Measurements from ENCODE around the gene CRB2. TPM values are rescaled to one million over a fixed set of nuclear protein-coding genes. Genes with fewer than 3 reads are reported as not detected.

CRB2 gene
- total RNA-seq: 1 to 10 TPM in 2 of 3 donors, under 1 TPM in 1; 0.47 to 3.7 (median 1.1) TPM
- long read RNA-seq, donor 1, partial matches to known transcripts: 0 of 3 reads
- long read RNA-seq, donor 1, other reads (novel, unspliced or antisense): 3 of 3 reads
- long read RNA-seq, donor 2, partial matches to known transcripts: 0 of 4 reads
- long read RNA-seq, donor 2, other reads (novel, unspliced or antisense): 4 of 4 reads

GRCh38 chr9:123355761-123356431, at the start of gene CRB2:
CRB2 (plus strand) TSS chr9:123356197; CDS start chr9:123356261, 64 bp downstream.
- no peak for ATAC-seq
- Histone ChIP-seq H3K4me3 (no peak within 1 kb of the TSS), H3K36me3 (ENCODE audit: low read depth) (no peaks in the 10 kb centered on the region), H3K4me1 (ENCODE audit: low read depth) (peaks cover 16% of the 10 kb centered on the region), H3K9me3 (no peaks in the 10 kb centered on the region)
- peak in 1 of 3 donors; percentile 26 for DNase-seq
- TF ChIP-seq, protein P1, sequence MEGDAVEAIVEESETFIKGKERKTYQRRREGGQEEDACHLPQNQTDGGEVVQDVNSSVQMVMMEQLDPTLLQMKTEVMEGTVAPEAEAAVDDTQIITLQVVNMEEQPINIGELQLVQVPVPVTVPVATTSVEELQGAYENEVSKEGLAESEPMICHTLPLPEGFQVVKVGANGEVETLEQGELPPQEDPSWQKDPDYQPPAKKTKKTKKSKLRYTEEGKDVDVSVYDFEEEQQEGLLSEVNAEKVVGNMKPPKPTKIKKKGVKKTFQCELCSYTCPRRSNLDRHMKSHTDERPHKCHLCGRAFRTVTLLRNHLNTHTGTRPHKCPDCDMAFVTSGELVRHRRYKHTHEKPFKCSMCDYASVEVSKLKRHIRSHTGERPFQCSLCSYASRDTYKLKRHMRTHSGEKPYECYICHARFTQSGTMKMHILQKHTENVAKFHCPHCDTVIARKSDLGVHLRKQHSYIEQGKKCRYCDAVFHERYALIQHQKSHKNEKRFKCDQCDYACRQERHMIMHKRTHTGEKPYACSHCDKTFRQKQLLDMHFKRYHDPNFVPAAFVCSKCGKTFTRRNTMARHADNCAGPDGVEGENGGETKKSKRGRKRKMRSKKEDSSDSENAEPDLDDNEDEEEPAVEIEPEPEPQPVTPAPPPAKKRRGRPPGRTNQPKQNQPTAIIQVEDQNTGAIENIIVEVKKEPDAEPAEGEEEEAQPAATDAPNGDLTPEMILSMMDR (IDR thresholded peaks at IDR 0.05): no peak
- intact Hi-C loops (cut with DNase I, micrococcal nuclease): no loop called here

DNA sequence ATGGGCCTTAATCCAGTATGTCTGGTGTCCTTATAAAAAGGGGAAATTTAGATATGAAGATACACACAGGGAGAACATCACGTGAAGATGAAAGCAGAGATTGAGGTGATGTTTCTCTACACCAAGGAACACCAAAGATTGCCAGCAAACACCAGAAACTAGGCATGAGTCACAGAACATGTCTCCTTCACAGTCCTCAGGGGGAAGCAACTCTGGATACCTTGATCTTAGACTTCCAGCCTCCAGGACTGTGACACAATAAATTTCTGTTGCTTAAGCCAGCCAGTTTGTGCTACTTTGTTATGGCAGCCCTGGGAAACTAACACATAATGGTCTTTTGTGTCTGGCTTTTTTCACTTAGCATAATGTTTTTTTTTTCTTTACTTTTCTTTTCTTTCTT, 46.4 kb upstream of the CRB2 start:
- no peak for DNase-seq
- H3K36me3 ChIP-seq (ENCODE audit: low read depth): no peaks in the 10 kb centered on the region
- TF ChIP-seq, protein P1 (IDR thresholded peaks at IDR 0.05): no peak
- H3K4me1 ChIP-seq (ENCODE audit: low read depth): no peaks in the 10 kb centered on the region
- H3K9me3 ChIP-seq: no peaks in the 10 kb centered on the region
- ATAC-seq: no peak
- no peak overlapping the region for H3K4me3 ChIP-seq
- intact Hi-C loops (cut with DNase I, micrococcal nuclease): no loop called here

GRCh38 chr9:123310551-123311249, 45.3 kb upstream of the CRB2 start:
- no peaks in the 10 kb centered on the region for H3K9me3 ChIP-seq
- H3K4me1 ChIP-seq (ENCODE audit: low read depth): no peaks in the 10 kb centered on the region
- ATAC-seq (no peak), DNase-seq (no peak)
- TF ChIP-seq, protein P1 (IDR thresholded peaks at IDR 0.05): no peak
- no peaks in the 10 kb centered on the region for H3K36me3 ChIP-seq (ENCODE audit: low read depth)
- intact Hi-C loops (cut with DNase I, micrococcal nuclease): no loop called here
- H3K4me3 ChIP-seq: no peak overlapping the region

GRCh38 chr9:123311250-123311752, 44.7 kb upstream of the CRB2 start:
- H3K4me1 ChIP-seq (ENCODE audit: low read depth): no peaks in the 10 kb centered on the region
- intact Hi-C loops (cut with DNase I, micrococcal nuclease): no loop called here
- no peaks in the 10 kb centered on the region for H3K9me3 ChIP-seq
- DNase-seq: no peak
- no peaks in the 10 kb centered on the region for H3K36me3 ChIP-seq (ENCODE audit: low read depth)
- TF ChIP-seq, protein P1 (IDR thresholded peaks at IDR 0.05): no peak
- H3K4me3 ChIP-seq: no peak overlapping the region
- ATAC-seq: no peak

DNA sequence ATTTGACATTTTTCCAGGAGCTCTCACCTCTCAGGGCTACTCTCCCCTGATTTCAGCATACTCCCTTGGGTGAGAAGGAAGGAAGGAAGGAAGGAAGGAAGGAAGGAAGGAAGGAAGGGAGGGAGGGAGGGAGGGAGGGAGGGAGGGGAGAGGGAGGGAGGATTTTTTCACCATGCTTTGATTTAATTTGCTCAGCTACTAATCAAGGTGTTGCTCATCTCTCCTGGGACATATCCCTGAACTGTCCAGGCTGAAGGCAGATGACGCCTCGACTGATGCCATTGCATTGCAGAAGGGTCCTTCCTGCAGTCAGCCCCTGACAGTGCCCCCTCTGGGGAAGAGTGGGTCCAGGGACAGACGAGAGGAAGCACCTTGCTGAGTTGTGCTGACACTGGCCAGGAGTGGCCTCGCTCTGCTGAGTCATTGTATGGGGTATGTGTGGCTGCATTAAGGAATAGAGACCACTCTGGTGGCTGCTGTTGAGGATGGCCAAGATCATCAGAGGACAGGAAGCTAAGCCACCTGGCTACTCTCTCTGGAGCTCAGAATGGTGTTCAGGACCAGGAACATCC, 43.6 kb upstream of the CRB2 start:
- H3K4me1 ChIP-seq (ENCODE audit: low read depth): no peaks in the 10 kb centered on the region
- DNase-seq (no peak), ATAC-seq (no peak)
- TF ChIP-seq, protein P1 (IDR thresholded peaks at IDR 0.05): no peak
- no peaks in the 10 kb centered on the region for H3K36me3 ChIP-seq (ENCODE audit: low read depth)
- H3K4me3 ChIP-seq: no peak overlapping the region
- intact Hi-C loops (cut with DNase I, micrococcal nuclease): no loop called here
- no peaks in the 10 kb centered on the region for H3K9me3 ChIP-seq

Measured in mucosa of descending colon (tissue), 3 donors.